ENCODE results near the gene NEBL.

Gene NEBL

GRCh38 chr10:20814116-20814515 lies 83.0 kb downstream of the NEBL start:
- TF ChIP-seq CTCF (conservative IDR thresholded peaks at IDR 0.05) (no peak), ZFX (IDR thresholded peaks at IDR 0.05) (no peak)
- no peak overlapping the region for H3K27ac ChIP-seq

GRCh38 chr10:20811131-20811530 lies 86.0 kb downstream of the NEBL start:
- no peak overlapping the region for H3K27ac ChIP-seq
- TF ChIP-seq CTCF (conservative IDR thresholded peaks at IDR 0.05) (no peak), ZFX (IDR thresholded peaks at IDR 0.05) (no peak)

DNA sequence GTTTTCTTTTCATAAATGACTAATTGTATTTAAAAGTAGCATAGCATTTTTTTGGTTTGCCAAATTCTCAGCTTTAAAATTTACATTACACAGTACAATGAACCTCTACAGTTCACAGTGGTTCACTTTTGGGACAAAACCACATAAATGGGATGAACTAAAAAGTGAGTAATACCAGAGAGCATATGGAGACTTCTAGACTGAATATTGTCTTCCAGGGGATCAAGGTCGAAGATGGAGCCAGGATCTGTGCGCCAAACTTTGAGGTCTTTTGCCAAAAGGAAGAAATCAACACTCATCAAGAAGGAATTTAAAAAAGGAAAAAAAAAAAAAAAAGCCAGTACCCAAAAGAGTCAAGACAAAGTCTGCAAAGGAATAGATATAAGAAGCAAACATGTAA lies 87.5 kb downstream of the NEBL start:
- no peak overlapping the region for H3K27ac ChIP-seq
- TF ChIP-seq CTCF (conservative IDR thresholded peaks at IDR 0.05) = no peak
- TF ChIP-seq ZFX (IDR thresholded peaks at IDR 0.05) = no peak

GRCh38 chr10:20806487-20806886 lies 90.6 kb downstream of the NEBL start:
- TF ChIP-seq ZFX (IDR thresholded peaks at IDR 0.05) = no peak
- TF ChIP-seq CTCF (conservative IDR thresholded peaks at IDR 0.05) = no peak
- H3K27ac ChIP-seq = no peak overlapping the region

DNA sequence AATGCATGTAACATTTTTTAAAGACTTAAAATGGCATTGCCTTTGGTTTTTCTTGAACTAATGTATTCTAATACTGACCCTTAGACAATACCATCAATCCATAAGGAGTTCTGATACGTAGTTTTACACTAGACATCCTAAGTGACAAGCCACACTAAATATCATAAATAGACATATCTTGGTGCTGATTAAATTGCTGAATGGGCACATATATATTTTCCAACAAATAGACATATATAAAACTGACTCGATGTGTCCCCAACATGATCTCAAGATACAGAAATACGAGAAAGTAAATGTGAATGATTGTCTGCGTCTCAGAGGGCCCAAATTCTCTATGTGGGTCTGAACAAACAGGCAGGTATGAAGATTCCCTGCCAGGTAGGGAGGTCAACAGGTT lies 99.8 kb downstream of the NEBL start:
- TF ChIP-seq CTCF (conservative IDR thresholded peaks at IDR 0.05) = no peak
- no peak for TF ChIP-seq ZFX (IDR thresholded peaks at IDR 0.05)

DNA sequence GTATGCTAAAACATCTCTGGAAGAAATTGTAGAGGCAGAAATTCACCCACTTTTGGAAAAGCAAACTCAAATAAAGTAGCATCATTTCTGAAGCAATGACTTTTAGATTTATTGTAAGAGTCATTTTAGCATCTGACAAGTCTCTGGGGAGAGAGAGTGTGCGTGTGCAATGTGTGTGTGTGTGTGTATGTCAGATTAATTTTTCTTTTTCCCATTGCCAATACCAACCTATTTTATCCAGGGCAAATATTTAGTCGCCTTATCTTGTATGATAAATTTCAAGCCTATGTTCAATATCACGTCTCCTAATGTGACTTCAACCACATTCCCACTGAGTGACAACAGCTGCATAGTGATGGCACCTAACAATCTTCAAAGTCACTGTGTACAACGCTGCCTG lies 101.7 kb downstream of the NEBL start:
- no peak overlapping the region for H3K27ac ChIP-seq
- TF ChIP-seq CTCF (conservative IDR thresholded peaks at IDR 0.05) (no peak), ZFX (IDR thresholded peaks at IDR 0.05) (no peak)

More for the DNA sequence above, 99.8 kb downstream of the NEBL start:
- no peak overlapping the region for H3K27ac ChIP-seq

- TF ChIP-seq CTCF (conservative IDR thresholded peaks at IDR 0.05) (no peak), ZFX (IDR thresholded peaks at IDR 0.05) (no peak)
- H3K27ac ChIP-seq = no peak overlapping the region
Observed at GRCh38 chr10:20785174-20785573, 111.9 kb downstream of the NEBL start.
